Parathyroid adenoma (tissue), 2 donors: Measurements from ENCODE around the gene CRIM1.

ENCODE experiments used
- H2AFZ ChIP-seq: fragments of 300-600 bp; sonication (generic); one replicate; pipeline ENCODE4 v1.7.0; 2017; ENCODE audit warnings: antibody characterized with exemption, mild to moderate bottlenecking
- H3K27ac ChIP-seq: fragments of 300-600 bp; sonication (generic); one replicate; pipeline ENCODE4 v1.7.0; 2017
- H3K27me3 ChIP-seq: fragments of 300-600 bp; sonication (generic); one replicate; pipeline ENCODE4 v1.7.0; 2017; ENCODE audit warnings: low read length; ENCODE audit not compliant: control insufficient read depth, insufficient read depth
- H3K36me3 ChIP-seq: fragments of 300-600 bp; sonication (generic); one replicate; pipeline ENCODE4 v1.7.0; 2017; ENCODE audit warnings: low read length; ENCODE audit not compliant: control insufficient read depth, insufficient read depth
- H3K4me1 ChIP-seq: fragments of 300-600 bp; sonication (generic); one replicate; pipeline ENCODE4 v1.7.0; 2017; ENCODE audit warnings: control low read depth
- H3K4me2 ChIP-seq: fragments of 300-600 bp; sonication (generic); one replicate; pipeline ENCODE4 v1.7.0; 2017; ENCODE audit warnings: low read length
- H3K4me3 ChIP-seq: fragments of 300-600 bp; sonication (generic); one replicate; pipeline ENCODE4 v1.7.0; 2017; ENCODE audit warnings: low read depth, low read length
- H3K79me2 ChIP-seq: fragments of 300-600 bp; sonication (generic); one replicate; pipeline ENCODE4 v1.7.0; 2017; ENCODE audit warnings: control low read depth
- H3K9ac ChIP-seq: fragments of 300-600 bp; sonication (generic); one replicate; pipeline ENCODE4 v1.7.0; 2017; ENCODE audit warnings: mild to moderate bottlenecking
- H3K9me3 ChIP-seq: fragments of 300-600 bp; sonication (generic); one replicate; pipeline ENCODE4 v1.7.0; 2017; ENCODE audit warnings: low read length; ENCODE audit not compliant: control insufficient read depth
- CTCF ChIP-seq: fragments of 300-600 bp; sonication (generic); IDR thresholded peaks from one replicate; pipeline ENCODE4 v1.7.0; 2017; ENCODE audit warnings: antibody characterized with exemption, mild to moderate bottlenecking
- donor health status: primary hyperparathyroidism.

CRIM1 gene

GRCh38 chr2:36396878-36397539 lies 41.4 kb downstream of the CRIM1 start:
- no peak overlapping the region for H3K27ac ChIP-seq
- no peak overlapping the region for H3K9ac ChIP-seq
- no peak for TF ChIP-seq CTCF
- H3K79me2 ChIP-seq, result peaks cover 37% of the 10 kb centered on the region
- H3K36me3 ChIP-seq, result no peaks in the 10 kb centered on the region
- H3K27me3 ChIP-seq, result no peaks in the 10 kb centered on the region
- no peak overlapping the region for H3K4me3 ChIP-seq
- no peak overlapping the region for H2AFZ ChIP-seq
- H3K4me1 ChIP-seq, result no peaks in the 10 kb centered on the region
- no peaks in the 10 kb centered on the region for H3K9me3 ChIP-seq
- H3K4me2 ChIP-seq, result no peak overlapping the region

GRCh38 chr2:36397728-36398413 lies 42.3 kb downstream of the CRIM1 start:
- TF ChIP-seq CTCF, result no peak
- H3K36me3 ChIP-seq, result no peaks in the 10 kb centered on the region
- no peak overlapping the region for H2AFZ ChIP-seq
- no peaks in the 10 kb centered on the region for H3K4me1 ChIP-seq
- no peaks in the 10 kb centered on the region for H3K9me3 ChIP-seq
- H3K27ac ChIP-seq, result no peak overlapping the region
- H3K27me3 ChIP-seq, result no peaks in the 10 kb centered on the region
- H3K4me3 ChIP-seq, result no peak overlapping the region
- H3K4me2 ChIP-seq, result no peak overlapping the region
- peaks cover 33% of the 10 kb centered on the region for H3K79me2 ChIP-seq
- H3K9ac ChIP-seq, result no peak overlapping the region

- H3K9me3 ChIP-seq, result no peaks in the 10 kb centered on the region
- peaks cover 25% of the 10 kb centered on the region for H3K79me2 ChIP-seq
- H3K4me3 ChIP-seq, result no peak overlapping the region
- H3K4me1 ChIP-seq, result peaks cover 5% of the 10 kb centered on the region
- H3K4me2 ChIP-seq, result no peak overlapping the region
- no peak for TF ChIP-seq CTCF
- no peaks in the 10 kb centered on the region for H3K36me3 ChIP-seq
- no peak overlapping the region for H3K27ac ChIP-seq
- no peak overlapping the region for H2AFZ ChIP-seq
- no peaks in the 10 kb centered on the region for H3K27me3 ChIP-seq
- H3K9ac ChIP-seq, result no peak overlapping the region
These were observed 43.5 kb downstream of the CRIM1 start for GRCh38 chr2:36399050-36399449.

- Histone ChIP-seq H2AFZ (no peak overlapping the region), H3K27me3 (no peaks in the 10 kb centered on the region), H3K4me3 (no peak overlapping the region), H3K9me3 (no peaks in the 10 kb centered on the region), H3K27ac (no peak overlapping the region), H3K36me3 (no peaks in the 10 kb centered on the region), H3K9ac (no peak overlapping the region), H3K4me2 (no peak overlapping the region), H3K4me1 (peaks cover 5% of the 10 kb centered on the region), H3K79me2 (peaks cover 9% of the 10 kb centered on the region)
- TF ChIP-seq CTCF, result no peak
These were observed 48.2 kb downstream of the CRIM1 start for GRCh38 chr2:36403675-36404230.
